Nephron (organoid): ENCODE results near the gene PKD1L1.
A peak's percentile ranks its signal among the peaks of the same experiment; 100 is the strongest.

Experiments
- H3K27ac Mint-ChIP-seq, 3 experiments: 2 replicates each; pipeline ENCODE4 v1.8.0; 2020; ENCODE audit warnings: mixed read lengths in 3 of 3, mild to moderate bottlenecking in 2 of 3, moderate library complexity in 1 of 3
- H3K27me3 Mint-ChIP-seq: 2 replicates; pipeline ENCODE4 v1.8.0; 2021; ENCODE audit warnings: low read depth, mild to moderate bottlenecking, moderate library complexity, mixed read lengths
- H3K36me3 Mint-ChIP-seq: 2 replicates; pipeline ENCODE4 v1.8.0; 2020; ENCODE audit warnings: low read depth, mixed read lengths
- H3K4me1 Mint-ChIP-seq: 2 replicates; pipeline ENCODE4 v1.8.0; 2020; ENCODE audit warnings: mixed read lengths
- H3K4me3 Mint-ChIP-seq, 3 experiments: 2 replicates each; pipeline ENCODE4 v1.8.0; 2020; ENCODE audit warnings: mild to moderate bottlenecking in 3 of 3, mixed read lengths in 3 of 3, moderate library complexity in 2 of 3
- H3K9me3 Mint-ChIP-seq: 2 replicates; pipeline ENCODE4 v1.8.0; 2020; ENCODE audit warnings: mixed read lengths
- CTCF ChIP-seq, 3 experiments: fragments of 200-600 bp; sonication (generic); IDR thresholded peaks; one replicate each; pipeline ENCODE4 v1.5.0; 2021; ENCODE audit warnings: antibody characterized with exemption in 3 of 3; ENCODE audit not compliant: unreplicated experiment in 3 of 3

The PKD1L1 gene

DNA sequence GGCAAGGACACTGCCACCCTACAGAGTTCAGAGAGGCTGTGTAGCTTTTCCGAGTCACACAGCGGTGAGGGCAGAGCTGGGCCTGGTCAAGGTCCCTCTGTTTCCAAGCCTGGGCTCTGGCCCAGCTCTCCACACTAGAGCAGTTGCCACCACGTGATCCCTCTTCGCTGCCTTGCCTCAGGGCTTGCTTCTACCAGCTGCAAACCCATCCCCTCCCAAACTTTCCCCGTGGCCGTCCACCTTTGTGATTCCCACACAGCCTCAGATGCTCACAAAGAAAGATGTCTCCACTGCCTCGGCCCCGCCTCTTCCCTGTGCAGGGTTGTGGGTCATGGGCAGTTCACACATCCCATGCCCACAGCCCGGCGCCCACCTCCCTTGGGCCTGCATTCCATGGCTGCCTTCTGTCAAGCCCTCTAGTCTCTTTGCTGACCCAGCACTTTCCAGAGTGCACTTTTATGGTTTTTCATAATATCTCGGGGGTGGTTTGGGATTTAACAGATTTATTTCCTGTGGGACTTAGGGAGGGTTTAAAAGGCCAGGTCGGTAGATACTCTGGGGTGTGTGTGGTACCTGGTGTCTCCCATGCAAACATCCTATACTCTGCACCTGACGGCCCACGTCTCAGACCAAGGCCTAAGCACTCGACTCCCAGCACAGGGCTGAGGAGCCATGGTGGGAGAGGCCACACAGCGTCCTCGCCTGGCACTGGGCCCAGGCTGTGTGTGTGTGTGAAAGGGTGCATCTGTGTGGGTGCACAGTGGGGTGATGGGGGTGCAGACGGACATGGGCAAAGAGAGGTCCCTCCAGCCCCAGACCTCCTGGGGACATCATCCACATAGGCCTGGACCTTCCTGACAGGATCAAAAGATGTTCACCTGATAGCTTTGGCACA, 59.6 kb downstream of the PKD1L1 start:
- Mint-ChIP-seq H3K4me3 (no peak overlapping the region), H3K27ac (peak overlapping the region in 1 of 3 experiments; percentile 35), H3K36me3 (no peaks in the 10 kb centered on the region), H3K4me1 (peaks cover 32% of the 10 kb centered on the region), H3K27me3 (peaks cover 18% of the 10 kb centered on the region), H3K9me3 (no peaks in the 10 kb centered on the region)
- no peak for TF ChIP-seq CTCF (IDR thresholded peaks at IDR 0.05; ENCODE audit: unreplicated experiment in 3 of 3)

DNA sequence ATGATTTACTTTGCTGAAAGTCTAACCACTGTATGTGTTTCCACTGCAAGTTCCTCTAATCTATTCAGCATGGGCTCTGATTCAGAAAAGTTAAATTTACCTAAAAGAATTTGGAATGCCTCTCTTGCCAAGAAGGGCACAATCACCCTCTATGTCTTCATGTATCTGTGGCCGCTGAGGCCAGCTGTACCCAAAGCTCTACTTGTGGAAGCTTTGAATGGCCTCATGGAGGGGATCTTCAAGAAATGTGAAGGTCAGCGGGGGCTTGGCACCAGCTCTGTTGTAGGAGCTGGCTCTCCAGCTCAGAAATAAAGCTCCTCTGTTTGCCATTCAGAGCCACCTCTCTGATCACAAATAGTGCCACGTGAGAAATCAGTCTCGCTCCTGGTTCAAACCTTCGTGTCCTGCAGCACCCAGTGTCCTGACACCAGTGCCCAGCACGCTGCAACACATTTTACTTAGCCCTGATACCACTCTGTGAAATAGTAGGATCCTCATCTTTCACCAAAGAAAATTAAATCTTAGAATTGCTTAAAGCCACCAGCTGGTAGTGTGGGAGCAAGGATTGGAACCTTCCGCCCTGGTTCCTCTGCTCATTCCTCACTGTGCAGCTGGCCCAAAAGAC, 61.1 kb downstream of the PKD1L1 start:
- H3K9me3 Mint-ChIP-seq, result no peaks in the 10 kb centered on the region
- H3K27ac Mint-ChIP-seq, result no peak overlapping the region
- no peaks in the 10 kb centered on the region for H3K36me3 Mint-ChIP-seq
- H3K4me1 Mint-ChIP-seq, result peaks cover 32% of the 10 kb centered on the region
- TF ChIP-seq CTCF (IDR thresholded peaks at IDR 0.05; ENCODE audit: unreplicated experiment in 3 of 3), result no peak
- H3K27me3 Mint-ChIP-seq, result peaks cover 18% of the 10 kb centered on the region
- no peak overlapping the region for H3K4me3 Mint-ChIP-seq

DNA sequence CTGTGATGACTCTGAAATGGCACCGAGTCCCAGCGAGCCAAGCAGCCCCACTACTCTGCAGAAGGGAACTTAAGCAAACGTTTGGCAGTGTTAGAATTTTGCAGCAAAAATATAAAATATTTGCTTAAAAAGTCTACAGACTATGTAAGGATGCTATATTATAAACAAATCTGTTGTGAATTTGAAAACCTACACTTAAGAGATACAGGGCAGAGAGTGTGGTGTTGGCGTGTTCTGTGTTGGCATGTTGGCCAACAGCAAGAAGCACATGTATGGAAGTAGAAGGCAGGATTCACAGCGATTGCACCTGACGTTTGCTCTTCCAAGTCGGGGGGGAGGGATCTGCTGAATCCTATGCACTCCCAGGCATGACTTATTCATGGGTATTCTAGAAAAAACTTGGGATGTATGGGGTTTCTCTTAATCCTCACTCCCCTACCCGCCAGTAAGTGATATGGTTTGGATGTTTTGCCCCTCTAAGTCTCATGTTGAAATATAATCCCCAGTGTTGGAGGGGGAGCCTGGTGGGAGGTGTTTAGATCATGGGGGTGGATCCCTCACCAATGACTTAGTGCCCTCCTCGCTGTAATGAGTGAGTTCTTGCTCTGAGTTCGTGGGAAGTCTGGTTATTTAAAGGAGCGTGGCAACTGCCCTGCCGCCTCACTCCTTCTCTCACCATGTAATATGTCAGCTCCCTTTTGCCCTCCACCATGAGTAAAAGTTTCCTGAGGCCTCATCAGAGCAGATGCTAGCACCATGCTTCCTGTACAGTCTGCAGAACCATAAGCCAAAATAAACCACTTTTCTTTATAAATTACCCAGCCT, 62.1 kb downstream of the PKD1L1 start:
- H3K27me3 Mint-ChIP-seq, result peaks cover 18% of the 10 kb centered on the region
- no peak for TF ChIP-seq CTCF (IDR thresholded peaks at IDR 0.05; ENCODE audit: unreplicated experiment in 3 of 3)
- H3K36me3 Mint-ChIP-seq, result no peaks in the 10 kb centered on the region
- H3K4me1 Mint-ChIP-seq, result peaks cover 32% of the 10 kb centered on the region
- H3K9me3 Mint-ChIP-seq, result no peaks in the 10 kb centered on the region
- no peak overlapping the region for H3K27ac Mint-ChIP-seq
- H3K4me3 Mint-ChIP-seq, result no peak overlapping the region

DNA sequence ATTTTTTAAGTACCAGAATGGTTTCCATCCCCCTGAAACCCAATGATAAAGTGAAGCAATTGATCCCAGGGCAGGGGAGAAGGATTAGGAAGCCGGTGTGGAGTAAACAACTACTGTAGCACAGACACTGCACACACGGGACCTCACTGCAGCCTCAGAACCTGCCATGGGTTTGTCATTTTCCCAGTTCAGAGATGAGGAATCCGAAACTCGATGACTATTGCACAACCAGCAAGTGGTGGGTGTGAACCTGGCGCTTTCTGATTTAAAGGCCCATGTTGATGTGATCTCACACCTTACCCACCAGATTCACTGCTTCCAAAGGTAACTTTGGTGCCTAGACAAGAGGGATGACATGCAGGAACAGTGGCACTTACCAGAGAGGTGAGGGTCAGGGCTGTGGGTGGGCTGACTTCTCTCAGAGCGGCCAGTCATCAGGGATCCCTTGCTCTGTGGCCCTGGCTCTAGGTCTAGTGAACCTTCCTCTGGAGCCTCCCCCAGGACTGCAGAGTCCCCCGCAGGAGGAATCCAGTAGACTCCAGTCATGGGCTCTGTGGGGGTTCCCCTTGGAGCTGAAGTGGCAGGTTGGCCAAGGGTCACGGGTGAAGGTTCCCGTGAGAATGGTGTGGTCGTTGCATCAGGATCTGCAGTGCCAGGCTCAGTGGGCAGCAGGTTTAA, 62.8 kb downstream of the PKD1L1 start:
- Mint-ChIP-seq H3K36me3 (no peaks in the 10 kb centered on the region), H3K27ac (no peak overlapping the region), H3K4me3 (no peak overlapping the region), H3K9me3 (no peaks in the 10 kb centered on the region), H3K4me1 (peaks cover 32% of the 10 kb centered on the region), H3K27me3 (peaks cover 13% of the 10 kb centered on the region)
- TF ChIP-seq CTCF (IDR thresholded peaks at IDR 0.05; ENCODE audit: unreplicated experiment in 3 of 3), result no peak

DNA sequence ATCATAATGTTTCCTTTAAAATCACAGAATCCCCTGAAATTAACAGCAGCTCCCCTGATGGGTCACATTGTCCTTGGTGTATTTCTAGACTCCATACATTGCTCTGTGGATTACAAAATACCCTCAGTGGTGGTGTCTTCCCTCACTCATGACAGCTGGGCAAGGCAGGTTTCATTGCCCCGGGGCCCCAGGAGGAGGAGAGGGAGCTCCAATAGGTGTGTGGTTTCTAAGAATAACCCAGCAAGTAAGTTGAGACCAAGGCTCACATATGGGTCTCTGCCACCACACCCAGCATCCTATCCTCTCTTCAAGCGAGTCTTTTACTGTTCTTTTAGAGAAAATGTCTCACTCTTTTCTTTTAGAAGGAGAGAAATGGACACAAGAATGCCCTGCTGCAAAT, 63.6 kb downstream of the PKD1L1 start:
- Mint-ChIP-seq H3K4me3 (no peak overlapping the region), H3K36me3 (no peaks in the 10 kb centered on the region), H3K27ac (no peak overlapping the region), H3K27me3 (peaks cover 11% of the 10 kb centered on the region), H3K4me1 (peaks cover 32% of the 10 kb centered on the region), H3K9me3 (no peaks in the 10 kb centered on the region)
- no peak for TF ChIP-seq CTCF (IDR thresholded peaks at IDR 0.05; ENCODE audit: unreplicated experiment in 3 of 3)
